Endothelial cell (in vitro differentiated cells): ENCODE data around the gene CELSR3. TPM values are rescaled to one million over a fixed set of nuclear protein-coding genes. Genes with fewer than 3 reads are reported as not detected.
A peak's percentile ranks its signal among the peaks of the same experiment; 100 is the strongest.

Experiments
- DNase-seq: peaks from one replicate; pipeline ENCODE4 v3.0.0; 2021; ENCODE audit warnings: low spot score
- H3K27ac Mint-ChIP-seq: one replicate; pipeline ENCODE4 v1.8.0; 2021; ENCODE audit warnings: mixed read lengths, inconsistent platforms; ENCODE audit not compliant: unreplicated experiment
- H3K27me3 Mint-ChIP-seq: one replicate; pipeline ENCODE4 v1.8.0; 2021; ENCODE audit warnings: mild to moderate bottlenecking, moderate library complexity, mixed read lengths, inconsistent platforms; ENCODE audit not compliant: unreplicated experiment
- H3K36me3 Mint-ChIP-seq: one replicate; pipeline ENCODE4 v1.8.0; 2021; ENCODE audit warnings: mild to moderate bottlenecking, low read depth, mixed read lengths, inconsistent platforms; ENCODE audit not compliant: unreplicated experiment
- H3K4me1 Mint-ChIP-seq: one replicate; pipeline ENCODE4 v1.8.0; 2021; ENCODE audit warnings: mild to moderate bottlenecking, mixed read lengths, inconsistent platforms; ENCODE audit not compliant: unreplicated experiment
- H3K4me3 Mint-ChIP-seq: one replicate; pipeline ENCODE4 v1.8.0; 2021; ENCODE audit warnings: mild to moderate bottlenecking, mixed read lengths, inconsistent platforms; ENCODE audit not compliant: unreplicated experiment
- H3K9me3 Mint-ChIP-seq: one replicate; pipeline ENCODE4 v1.8.0; 2021; ENCODE audit warnings: mixed read lengths, inconsistent platforms; ENCODE audit not compliant: unreplicated experiment
- total RNA-seq: library from RNA; stranded (reverse); fragmentation: NEBNext Ultra II Directional; extraction: Animal tissue kit (Norgen Biotek cat#: 25700); gene quantifications from one replicate; pipeline ENCODE4 v1.2.1, GENCODE V29; 2021; ENCODE audit not compliant: unreplicated experiment
- TF ChIP-seq, protein P1 (sequence below): fragments of 200-600 bp; sonication (generic); IDR thresholded peaks from one replicate; pipeline ENCODE4 v1.5.0; 2021; ENCODE audit warnings: antibody characterized with exemption; ENCODE audit not compliant: unreplicated experiment

The CELSR3 gene
- total RNA-seq, 1 donor from 2014 or later, result 7.6 TPM

DNA sequence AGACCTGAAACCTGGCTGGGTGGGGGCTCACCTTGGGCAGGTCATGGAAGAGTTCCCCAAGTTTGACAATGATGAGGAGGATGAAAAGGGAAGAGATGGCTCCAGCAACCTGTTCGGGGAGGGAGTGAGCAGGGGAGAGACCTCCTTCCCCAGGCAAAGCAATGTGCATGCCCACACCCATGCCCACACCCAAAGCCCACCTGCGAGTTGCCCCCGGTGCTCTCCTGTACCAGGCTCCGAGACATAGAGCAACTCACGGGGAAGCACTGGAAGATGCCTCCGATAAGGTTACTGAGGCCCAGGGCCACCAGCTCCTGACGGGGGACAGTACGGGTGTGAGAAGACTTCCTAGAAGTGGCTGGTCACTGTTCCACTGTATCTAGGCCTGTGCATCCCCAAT, 32.3 kb downstream of the CELSR3 start:
- peaks cover 39% of the 10 kb centered on the region for H3K36me3 Mint-ChIP-seq
- H3K9me3 Mint-ChIP-seq, result no peaks in the 10 kb centered on the region
- H3K27ac Mint-ChIP-seq, result no peak overlapping the region
- TF ChIP-seq, protein P1, sequence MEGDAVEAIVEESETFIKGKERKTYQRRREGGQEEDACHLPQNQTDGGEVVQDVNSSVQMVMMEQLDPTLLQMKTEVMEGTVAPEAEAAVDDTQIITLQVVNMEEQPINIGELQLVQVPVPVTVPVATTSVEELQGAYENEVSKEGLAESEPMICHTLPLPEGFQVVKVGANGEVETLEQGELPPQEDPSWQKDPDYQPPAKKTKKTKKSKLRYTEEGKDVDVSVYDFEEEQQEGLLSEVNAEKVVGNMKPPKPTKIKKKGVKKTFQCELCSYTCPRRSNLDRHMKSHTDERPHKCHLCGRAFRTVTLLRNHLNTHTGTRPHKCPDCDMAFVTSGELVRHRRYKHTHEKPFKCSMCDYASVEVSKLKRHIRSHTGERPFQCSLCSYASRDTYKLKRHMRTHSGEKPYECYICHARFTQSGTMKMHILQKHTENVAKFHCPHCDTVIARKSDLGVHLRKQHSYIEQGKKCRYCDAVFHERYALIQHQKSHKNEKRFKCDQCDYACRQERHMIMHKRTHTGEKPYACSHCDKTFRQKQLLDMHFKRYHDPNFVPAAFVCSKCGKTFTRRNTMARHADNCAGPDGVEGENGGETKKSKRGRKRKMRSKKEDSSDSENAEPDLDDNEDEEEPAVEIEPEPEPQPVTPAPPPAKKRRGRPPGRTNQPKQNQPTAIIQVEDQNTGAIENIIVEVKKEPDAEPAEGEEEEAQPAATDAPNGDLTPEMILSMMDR, result no peak
- H3K4me3 Mint-ChIP-seq, result no peak overlapping the region
- DNase-seq, result no peak
- peaks cover 16% of the 10 kb centered on the region for H3K27me3 Mint-ChIP-seq
- H3K4me1 Mint-ChIP-seq, result peaks cover 6% of the 10 kb centered on the region

GRCh38 chr3:48629894-48630293, 32.8 kb downstream of the CELSR3 start:
- TF ChIP-seq, protein P1, result no peak
- Mint-ChIP-seq H3K4me3 (no peak overlapping the region), H3K27me3 (peaks cover 16% of the 10 kb centered on the region), H3K36me3 (peaks cover 41% of the 10 kb centered on the region), H3K4me1 (peaks cover 7% of the 10 kb centered on the region), H3K9me3 (no peaks in the 10 kb centered on the region), H3K27ac (no peak overlapping the region)
- DNase-seq, result no peak

DNA sequence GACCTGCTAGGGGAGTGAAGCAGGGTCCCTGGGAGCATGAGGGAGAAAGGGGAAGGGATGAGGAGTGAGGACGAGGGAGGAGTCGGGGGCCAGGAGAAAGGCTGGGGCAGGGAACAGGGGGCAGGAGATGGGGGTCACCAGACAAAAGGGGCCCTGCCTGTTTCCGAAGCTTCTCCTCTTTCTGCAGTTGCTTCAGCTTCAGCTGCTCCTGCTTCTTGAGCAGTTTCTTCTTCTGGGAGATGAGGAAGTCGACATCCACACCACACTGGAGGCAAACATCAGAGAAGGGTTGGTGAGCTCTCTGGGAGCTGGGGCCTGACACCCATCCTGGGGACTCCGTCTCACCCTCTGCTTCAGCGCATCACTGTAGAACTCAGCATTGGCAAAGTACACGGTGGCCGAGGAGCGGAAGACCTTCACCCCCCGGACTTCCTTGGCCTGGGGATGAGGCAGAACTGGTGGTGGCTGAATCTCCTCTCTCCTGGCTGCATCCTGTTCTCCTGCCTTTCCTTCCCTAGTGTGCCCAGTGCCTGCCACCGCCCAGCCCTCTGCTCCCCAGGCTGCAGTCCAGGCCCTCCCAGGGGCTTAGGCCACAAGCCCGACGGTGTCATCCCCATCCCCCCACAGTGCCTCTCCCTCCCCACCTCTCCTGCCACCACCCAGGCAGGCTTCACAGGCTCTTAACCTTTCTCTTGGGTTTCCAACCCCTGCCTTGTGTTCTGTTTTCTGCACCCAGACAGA, 34.2 kb downstream of the CELSR3 start:
- Mint-ChIP-seq H3K27me3 (peaks cover 11% of the 10 kb centered on the region), H3K36me3 (peaks cover 45% of the 10 kb centered on the region), H3K4me1 (peaks cover 12% of the 10 kb centered on the region), H3K27ac (no peak overlapping the region), H3K4me3 (peak overlapping the region; percentile 70), H3K9me3 (no peaks in the 10 kb centered on the region)
- TF ChIP-seq, protein P1, result no peak
- no peak for DNase-seq

DNA sequence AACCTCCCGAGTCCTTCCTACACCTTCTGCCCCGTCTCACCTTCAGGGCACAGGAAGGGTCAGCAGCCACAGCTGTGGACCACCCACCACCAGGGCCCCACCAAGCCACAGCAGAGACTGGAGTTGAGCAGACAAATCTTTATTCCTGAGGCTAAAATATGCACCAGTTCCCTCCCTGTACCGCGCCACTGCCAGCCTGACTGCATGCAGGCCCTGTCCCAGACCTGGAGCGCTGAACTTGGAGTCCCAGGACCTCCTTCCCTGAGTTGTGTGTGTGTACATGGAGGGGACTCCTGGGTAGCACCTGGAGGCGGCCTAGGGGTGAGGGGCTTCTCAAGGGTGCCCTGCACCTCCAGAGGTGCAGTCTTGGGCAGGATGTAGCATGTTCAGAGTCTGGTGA, 37.1 kb downstream of the CELSR3 start:
- no peak overlapping the region for H3K27ac Mint-ChIP-seq
- peaks cover 12% of the 10 kb centered on the region for H3K4me1 Mint-ChIP-seq
- H3K36me3 Mint-ChIP-seq, result peaks cover 37% of the 10 kb centered on the region
- TF ChIP-seq, protein P1, result no peak
- H3K27me3 Mint-ChIP-seq, result peaks cover 8% of the 10 kb centered on the region
- no peak for DNase-seq
- H3K9me3 Mint-ChIP-seq, result no peaks in the 10 kb centered on the region
- no peak overlapping the region for H3K4me3 Mint-ChIP-seq

GRCh38 chr3:48624767-48625166, 37.9 kb downstream of the CELSR3 start:
- DNase-seq, result no peak
- Mint-ChIP-seq H3K9me3 (no peaks in the 10 kb centered on the region), H3K4me1 (peaks cover 12% of the 10 kb centered on the region), H3K36me3 (peaks cover 38% of the 10 kb centered on the region), H3K27me3 (peaks cover 8% of the 10 kb centered on the region), H3K4me3 (peak overlapping the region; percentile 56), H3K27ac (peak overlapping the region; percentile 24)
- TF ChIP-seq, protein P1, result no peak
